Hepatocyte (in vitro differentiated cells): ENCODE results near the gene SCN4B. TPM values are rescaled to one million over a fixed set of nuclear protein-coding genes. Genes with fewer than 3 reads are reported as not detected.
"Not testable (repeated sequence)": the region's sequence is repeated elsewhere in the genome, so short reads cannot be mapped to it uniquely, and the experiment has no call there.

Experiments used
- DNase-seq: peaks from one replicate; pipeline ENCODE4 v3.0.0-alpha.2; 2016; ENCODE audit warnings: low spot score
- H2AFZ ChIP-seq: fragments of 200-600 bp; sonication (generic); 2 replicates; pipeline ENCODE4 v1.6.0; 2016; ENCODE audit warnings: antibody characterized with exemption, mild to moderate bottlenecking
- H3K27ac ChIP-seq: fragments of 200-600 bp; sonication (generic); 2 replicates; pipeline ENCODE4 v1.5.1; 2016; ENCODE audit warnings: mild to moderate bottlenecking
- H3K27me3 ChIP-seq: fragments of 200-600 bp; sonication (generic); 2 replicates; pipeline ENCODE4 v1.6.1; 2016
- H3K36me3 ChIP-seq: fragments of 200-600 bp; sonication (generic); replicated peaks from 2 replicates; pipeline ENCODE4 v1.5.1; 2016; ENCODE audit warnings: low read depth; ENCODE audit not compliant: insufficient read depth
- H3K4me1 ChIP-seq: fragments of 200-600 bp; sonication (generic); 2 replicates; pipeline ENCODE4 v1.5.1; 2016; ENCODE audit warnings: mild to moderate bottlenecking, moderate library complexity; ENCODE audit not compliant: insufficient read depth
- H3K4me2 ChIP-seq: fragments of 200-600 bp; sonication (generic); 2 replicates; pipeline ENCODE4 v1.6.0; 2016
- H3K4me3 ChIP-seq: fragments of 200-600 bp; sonication (generic); 2 replicates; pipeline ENCODE4 v1.5.1; 2016; ENCODE audit warnings: mild to moderate bottlenecking
- H3K79me2 ChIP-seq: fragments of 200-600 bp; sonication (generic); 2 replicates; pipeline ENCODE4 v1.6.0; 2017; ENCODE audit warnings: mild to moderate bottlenecking
- H3K9me2 ChIP-seq: fragments of 200-600 bp; sonication (generic); replicated peaks from 2 replicates; pipeline ENCODE4 v1.6.0; 2017; ENCODE audit warnings: mild to moderate bottlenecking; ENCODE audit not compliant: insufficient read depth
- H3K9me3 ChIP-seq: fragments of 200-600 bp; sonication (generic); 2 replicates; pipeline ENCODE4 v1.5.1; 2016; ENCODE audit warnings: low read depth, mild to moderate bottlenecking
- H4K20me1 ChIP-seq: fragments of 200-600 bp; sonication (generic); 2 replicates; pipeline ENCODE4 v1.6.0; 2016; ENCODE audit warnings: mild to moderate bottlenecking; ENCODE audit not compliant: insufficient read depth, poor library complexity, severe bottlenecking
- EZH2 ChIP-seq: fragments of 200-600 bp; sonication (generic); IDR thresholded peaks from 2 replicates; pipeline ENCODE4 v1.6.1; 2016; ENCODE audit warnings: antibody characterized with exemption, mild to moderate bottlenecking, borderline replicate concordance
- EZH2phosphoT487 ChIP-seq: fragments of 200-600 bp; sonication (generic); IDR thresholded peaks from one replicate; pipeline ENCODE4 v1.6.1; 2018; ENCODE audit warnings: antibody characterized with exemption, mild to moderate bottlenecking, low read depth, moderate library complexity; ENCODE audit not compliant: unreplicated experiment, severe bottlenecking
- WGBS: methylation state at CpG from one replicate; pipeline ENCODE4 v1.1.6; 2016; ENCODE audit warnings: low lambda C conversion rate; ENCODE audit errors: missing lambda C conversion rate; 5-methylcytosine and 5-hydroxymethylcytosine counted together
- polyA plus RNA-seq: library from polyadenylated mRNA; unstranded; fragments of >200 nt; fragmentation: Nextera tagmentation; extraction: Ambion mirVana; gene quantifications from 2 replicates; pipeline ENCODE4 v1.2.1, GENCODE V29; 2016
- total RNA-seq: library from RNA; depleted of rRNA; stranded (reverse); fragments of >200 nt; gene quantifications from 2 replicates; pipeline ENCODE4 v1.2.3, GENCODE V29; 2014
- TF ChIP-seq, protein P1 (sequence below): fragments of 200-600 bp; sonication (generic); IDR thresholded peaks from 2 replicates; pipeline ENCODE4 v1.5.1; 2016; ENCODE audit warnings: antibody characterized with exemption, mild to moderate bottlenecking; ENCODE audit not compliant: poor library complexity

SCN4B gene
- total and polyA plus RNA-seq, 2 experiments from 2014 or later, result 0.57 to 1.1 TPM

GRCh38 chr11:118186346-118187107 lies 33.9 kb upstream of the SCN4B start:
- H2AFZ ChIP-seq, result no peak overlapping the region
- H4K20me1 ChIP-seq, result no peaks in the 10 kb centered on the region
- H3K4me3 ChIP-seq, result no peak overlapping the region
- WGBS, result 81% methylated on average over 6 of the region's 6 CpGs
- no peak overlapping the region for H3K4me2 ChIP-seq
- H3K9me3 ChIP-seq, result no peaks in the 10 kb centered on the region
- no peaks in the 10 kb centered on the region for H3K4me1 ChIP-seq
- H3K79me2 ChIP-seq, result no peaks in the 10 kb centered on the region
- DNase-seq, result no peak
- no peaks in the 10 kb centered on the region for H3K9me2 ChIP-seq
- no peaks in the 10 kb centered on the region for H3K36me3 ChIP-seq
- H3K27me3 ChIP-seq, result peaks cover 3% of the 10 kb centered on the region
- H3K27ac ChIP-seq, result no peak overlapping the region
- TF ChIP-seq EZH2phosphoT487 (no peak), EZH2 (no peak)
- TF ChIP-seq, protein P1, sequence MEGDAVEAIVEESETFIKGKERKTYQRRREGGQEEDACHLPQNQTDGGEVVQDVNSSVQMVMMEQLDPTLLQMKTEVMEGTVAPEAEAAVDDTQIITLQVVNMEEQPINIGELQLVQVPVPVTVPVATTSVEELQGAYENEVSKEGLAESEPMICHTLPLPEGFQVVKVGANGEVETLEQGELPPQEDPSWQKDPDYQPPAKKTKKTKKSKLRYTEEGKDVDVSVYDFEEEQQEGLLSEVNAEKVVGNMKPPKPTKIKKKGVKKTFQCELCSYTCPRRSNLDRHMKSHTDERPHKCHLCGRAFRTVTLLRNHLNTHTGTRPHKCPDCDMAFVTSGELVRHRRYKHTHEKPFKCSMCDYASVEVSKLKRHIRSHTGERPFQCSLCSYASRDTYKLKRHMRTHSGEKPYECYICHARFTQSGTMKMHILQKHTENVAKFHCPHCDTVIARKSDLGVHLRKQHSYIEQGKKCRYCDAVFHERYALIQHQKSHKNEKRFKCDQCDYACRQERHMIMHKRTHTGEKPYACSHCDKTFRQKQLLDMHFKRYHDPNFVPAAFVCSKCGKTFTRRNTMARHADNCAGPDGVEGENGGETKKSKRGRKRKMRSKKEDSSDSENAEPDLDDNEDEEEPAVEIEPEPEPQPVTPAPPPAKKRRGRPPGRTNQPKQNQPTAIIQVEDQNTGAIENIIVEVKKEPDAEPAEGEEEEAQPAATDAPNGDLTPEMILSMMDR, result no peak

DNA sequence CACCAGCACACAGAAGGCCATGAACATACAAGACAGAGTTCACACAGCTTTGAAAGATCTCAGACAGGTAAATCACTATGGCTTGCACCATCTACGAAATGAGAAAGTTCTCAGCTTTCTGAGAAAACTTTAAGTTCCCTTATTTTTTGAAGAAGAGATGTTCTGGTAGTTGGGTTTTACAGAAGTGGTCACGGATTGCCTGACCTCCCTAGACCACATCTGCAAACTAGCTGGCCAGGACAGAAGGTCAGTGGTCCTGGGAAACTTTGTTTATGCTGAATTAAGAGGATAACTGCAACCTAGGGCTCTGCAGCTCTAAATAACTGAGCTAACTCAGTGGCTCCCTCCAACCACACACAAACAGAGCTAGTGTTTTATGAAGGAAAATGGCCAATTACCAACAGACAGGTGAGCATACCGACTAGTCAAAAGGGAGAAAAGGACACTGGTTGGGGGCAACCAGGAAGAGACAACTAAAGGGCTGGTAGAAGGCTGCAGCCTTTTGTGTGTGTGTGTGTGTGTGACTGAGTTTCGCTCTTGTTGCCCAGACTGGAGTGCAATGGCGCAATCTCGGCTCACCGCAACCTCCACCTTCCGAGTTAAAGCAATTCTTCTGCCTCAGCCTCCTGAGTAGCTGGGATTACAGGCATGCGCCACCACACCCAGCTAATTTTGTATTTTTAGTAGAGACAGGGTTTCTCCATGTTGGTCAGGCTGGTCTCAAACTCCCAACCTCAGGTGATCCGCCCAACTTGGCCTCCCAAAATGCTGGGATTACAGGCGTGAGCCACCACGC lies 32.4 kb upstream of the SCN4B start:
- H3K27me3 ChIP-seq, result peaks cover 3% of the 10 kb centered on the region
- H3K79me2 ChIP-seq, result no peaks in the 10 kb centered on the region
- H2AFZ ChIP-seq, result no peak overlapping the region
- no peaks in the 10 kb centered on the region for H3K4me1 ChIP-seq
- H3K9me2 ChIP-seq, result no peaks in the 10 kb centered on the region
- 96% methylated on average over 12 of the region's 12 CpGs for WGBS
- no peak overlapping the region for H3K27ac ChIP-seq
- H4K20me1 ChIP-seq, result no peaks in the 10 kb centered on the region
- no peaks in the 10 kb centered on the region for H3K36me3 ChIP-seq
- DNase-seq, result no peak
- H3K4me3 ChIP-seq, result no peak overlapping the region
- TF ChIP-seq, protein P1, result no peak
- TF ChIP-seq EZH2phosphoT487 (no peak), EZH2 (no peak)
- H3K9me3 ChIP-seq, result no peaks in the 10 kb centered on the region
- H3K4me2 ChIP-seq, result no peak overlapping the region

- not testable (repeated sequence) for H3K9me2 ChIP-seq, H3K4me3 ChIP-seq, H3K79me2 ChIP-seq, DNase-seq, H4K20me1 ChIP-seq, H3K27ac ChIP-seq, H3K9me3 ChIP-seq, H3K4me2 ChIP-seq, H3K36me3 ChIP-seq, H3K27me3 ChIP-seq, H3K4me1 ChIP-seq, H2AFZ ChIP-seq
- WGBS, result 93% methylated on average over 5 of the region's 5 CpGs
Measured at GRCh38 chr11:118183691-118184090, 31.1 kb upstream of the SCN4B start.

DNA sequence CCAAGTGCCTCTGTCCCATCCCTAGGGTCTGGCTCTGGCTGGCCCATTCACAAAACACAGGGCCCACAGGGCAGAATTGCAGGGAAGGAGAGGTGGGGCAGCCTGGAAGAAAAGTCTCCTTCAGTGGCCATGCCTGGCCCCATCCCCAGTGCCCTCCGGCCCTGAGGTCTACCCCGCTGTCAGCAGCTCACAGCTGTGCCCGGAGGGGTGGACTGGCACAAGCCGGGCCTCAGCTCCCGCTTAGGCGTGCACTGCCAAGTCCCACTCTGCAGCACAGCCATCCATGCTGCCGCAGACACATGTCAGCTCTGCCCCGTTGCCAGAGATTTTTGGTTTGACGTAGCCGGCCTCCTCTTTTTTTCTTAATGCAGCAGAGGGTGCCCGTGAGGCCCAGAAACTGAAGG lies 27.7 kb upstream of the SCN4B start:
- Histone ChIP-seq H2AFZ (peak overlapping the region; percentile 66), H3K79me2 (no peaks in the 10 kb centered on the region), H3K4me1 (peaks cover 2% of the 10 kb centered on the region), H3K9me3 (no peaks in the 10 kb centered on the region), H3K27ac (no peak overlapping the region), H3K9me2 (no peaks in the 10 kb centered on the region), H3K27me3 (peaks cover 22% of the 10 kb centered on the region), H4K20me1 (no peaks in the 10 kb centered on the region), H3K4me3 (no peak overlapping the region), H3K4me2 (peak overlapping the region; percentile 63), H3K36me3 (no peaks in the 10 kb centered on the region)
- TF ChIP-seq, protein P1, result peak; percentile 14
- TF ChIP-seq EZH2 (no peak), EZH2phosphoT487 (no peak)
- peak; percentile 61 for DNase-seq
- WGBS, result 20% methylated on average over 11 of the region's 11 CpGs
